Fibroblast of villous mesenchyme (primary cell): ENCODE measurements around the gene GPHN. TPM values are rescaled to one million over a fixed set of nuclear protein-coding genes. Genes with fewer than 3 reads are reported as not detected.

Experiments used
- DNase-seq: peaks from one replicate; pipeline ENCODE4 v3.0.0-alpha.2; 2010; ENCODE audit warnings: low read depth
- H3K4me3 ChIP-seq: 2 replicates; pipeline ENCODE4 v1.5.1; 2011; ENCODE audit warnings: low read depth, mild to moderate bottlenecking, low read length
- CTCF ChIP-seq: IDR thresholded peaks from 2 replicates; pipeline ENCODE4 v1.5.1; 2012; ENCODE audit warnings: low read depth, mild to moderate bottlenecking, low read length; ENCODE audit not compliant: insufficient read depth
- total RNA-seq: library from RNA; depleted of rRNA; stranded (reverse); fragments of >200 nt; gene quantifications from 2 replicates; pipeline ENCODE4 v1.2.3, GENCODE V29; 2012

Gene GPHN
- total RNA-seq, 1 donor = 9.1 TPM

DNA sequence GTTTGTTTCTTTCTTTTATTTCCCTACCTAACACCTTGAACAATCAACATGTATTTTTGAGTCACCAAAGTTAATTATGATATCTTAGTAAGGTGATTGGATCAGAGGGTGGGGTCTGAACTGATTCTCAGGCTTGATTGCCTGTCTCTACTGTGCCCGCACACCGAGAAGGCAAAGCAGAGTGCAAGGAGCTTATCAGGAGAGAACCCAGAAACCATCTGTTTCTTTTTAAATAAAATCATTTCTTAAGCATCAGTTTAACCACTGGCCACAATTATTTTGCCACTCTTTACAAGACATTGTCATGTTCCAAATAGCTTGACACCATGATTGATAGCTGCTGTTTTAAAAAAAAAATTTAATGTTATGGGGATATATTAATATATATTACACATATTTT lies 684.4 kb downstream of the GPHN start:
- DNase-seq = no peak
- TF ChIP-seq CTCF = no peak
- no peak overlapping the region for H3K4me3 ChIP-seq

DNA sequence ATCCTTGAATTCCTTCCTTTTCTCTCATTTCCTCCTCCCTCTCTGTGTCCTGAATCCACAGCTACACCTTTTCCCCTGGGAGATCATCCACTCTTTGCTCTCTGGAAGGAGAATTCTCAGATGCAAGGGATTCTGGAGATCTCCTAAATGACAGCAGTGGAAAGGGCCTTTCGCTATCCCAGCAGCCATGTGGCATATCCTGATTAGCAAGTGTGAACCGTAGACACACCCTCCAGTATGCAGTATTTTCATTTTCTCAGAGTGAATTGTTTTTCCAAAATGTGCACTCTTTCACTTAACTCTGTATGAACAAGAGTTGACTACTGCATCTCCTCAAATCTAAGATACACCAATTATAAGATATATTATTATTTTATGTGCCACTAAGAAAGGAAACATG lies 687.3 kb downstream of the GPHN start:
- H3K4me3 ChIP-seq = no peak overlapping the region
- TF ChIP-seq CTCF = no peak
- DNase-seq = no peak

GRCh38 chr14:67199016-67199415 lies 691.1 kb downstream of the GPHN start:
- DNase-seq = no peak
- no peak overlapping the region for H3K4me3 ChIP-seq
- no peak for TF ChIP-seq CTCF

DNA sequence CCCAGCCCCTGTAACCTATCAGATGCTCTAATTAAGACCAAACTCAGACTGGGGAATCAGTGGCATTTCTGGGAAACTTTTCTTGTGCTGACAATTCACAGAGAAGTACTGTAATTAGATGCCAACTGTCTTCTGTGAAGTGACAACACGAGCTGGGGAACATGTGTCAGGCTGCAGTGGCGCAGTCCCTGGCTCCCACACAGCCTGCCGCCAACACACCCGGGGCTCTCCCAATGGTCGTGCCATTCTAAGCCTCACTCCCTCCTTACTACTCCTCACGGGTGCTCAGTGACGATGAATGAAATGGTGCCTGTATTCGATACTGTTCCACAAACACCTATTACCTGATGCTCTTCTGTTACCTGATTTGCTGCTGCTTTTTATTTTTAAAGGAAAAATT lies 699.9 kb downstream of the GPHN start:
- no peak for TF ChIP-seq CTCF
- H3K4me3 ChIP-seq = no peak overlapping the region

DNA sequence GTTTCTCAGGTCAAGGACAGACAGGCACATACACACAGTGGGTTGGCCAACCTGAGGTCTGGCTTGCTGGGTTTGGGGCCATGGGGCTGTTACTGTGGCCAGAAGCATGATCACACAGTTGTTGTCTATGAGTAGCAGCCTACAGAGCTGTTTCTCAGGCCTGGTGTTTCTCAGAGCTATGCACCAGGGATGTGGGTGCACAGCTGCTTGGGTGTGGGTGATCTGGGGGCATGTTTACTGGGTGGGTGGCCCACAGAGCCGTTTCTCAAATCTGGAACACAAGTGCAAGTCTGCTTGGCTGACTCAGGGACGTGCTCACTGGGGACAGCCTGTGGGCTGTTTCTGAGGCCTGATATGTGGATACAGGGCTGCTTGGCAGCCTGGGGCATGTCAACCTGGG lies 710.2 kb downstream of the GPHN start:
- no peak overlapping the region for H3K4me3 ChIP-seq
- TF ChIP-seq CTCF = no peak
- no peak for DNase-seq

More for the DNA sequence above, 699.9 kb downstream of the GPHN start:
- no peak for DNase-seq

DNA sequence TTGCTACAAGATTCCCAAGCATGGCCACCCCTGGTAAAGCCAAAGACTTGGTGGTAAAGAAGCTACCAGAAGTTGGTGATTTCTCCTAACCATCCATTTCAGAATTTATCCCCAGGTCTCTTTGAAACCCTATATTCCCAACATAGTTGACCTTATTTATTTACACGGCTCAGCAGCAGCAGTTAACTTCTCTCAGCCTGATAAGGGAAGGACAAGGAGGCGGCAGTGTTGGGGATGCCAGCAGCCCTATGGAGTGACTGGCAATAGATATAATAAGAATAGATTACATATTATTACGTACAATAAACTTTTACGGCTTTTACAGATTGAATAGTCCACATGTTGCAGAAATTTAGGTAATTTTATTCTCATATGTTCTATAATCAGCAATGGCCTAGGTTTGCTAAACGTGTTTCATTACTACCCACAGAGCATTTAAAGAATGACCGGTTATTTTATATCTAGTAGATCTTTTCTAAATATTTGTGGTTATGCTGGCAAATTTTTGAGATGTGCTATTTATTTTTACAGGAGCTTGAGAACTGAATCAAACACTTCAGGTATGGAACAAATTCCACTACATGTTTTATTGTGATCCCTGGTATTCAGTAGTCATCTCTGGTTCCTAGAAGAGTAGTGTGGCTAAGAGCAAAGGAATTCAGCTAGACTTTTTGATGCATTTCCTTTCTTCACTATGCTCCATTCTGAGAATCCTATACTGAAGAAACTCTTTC lies 713.5 kb downstream of the GPHN start:
- DNase-seq = peak; percentile 45
- TF ChIP-seq CTCF = no peak
- H3K4me3 ChIP-seq = no peak overlapping the region

DNA sequence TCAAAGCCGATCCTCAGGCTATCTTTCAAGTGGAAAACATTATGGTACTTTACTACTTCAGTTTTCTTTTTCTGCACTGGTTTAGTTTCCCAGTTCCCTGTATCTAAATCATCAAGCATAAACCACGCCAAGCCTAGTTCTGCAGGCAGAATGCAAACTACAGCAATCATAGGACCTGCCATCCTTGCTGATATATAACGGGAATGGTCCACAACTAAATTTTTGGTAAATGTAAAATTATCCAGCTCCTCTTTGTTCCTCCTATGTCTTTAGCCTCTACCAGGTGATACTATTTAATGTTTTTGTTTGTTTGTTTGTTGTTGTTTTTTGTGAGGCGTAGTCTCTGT lies 714.0 kb downstream of the GPHN start:
- H3K4me3 ChIP-seq = no peak overlapping the region
- DNase-seq = no peak
- no peak for TF ChIP-seq CTCF
